Measurements from ENCODE around the gene TMEM82. TPM values are rescaled to one million over a fixed set of nuclear protein-coding genes. Genes with fewer than 3 reads are reported as not detected.

The TMEM82 gene
- total RNA-seq, 4 donors from 2014 or later: 1.8 to 30.3 (median 19.2) TPM

GRCh38 chr1:15758953-15759661, 16.8 kb downstream of the TMEM82 start:
- peaks cover 6 to 84% (median 48%) of the 10 kb centered on the region in 4 donors for H3K4me1 ChIP-seq
- in situ Hi-C loops (cut with MboI; ENCODE audit: low pct_ligation_motif_present in 1 of 4, low pct_unique_long_range_greater_than_20kb in 1 of 4, low sequenced_read_pairs in 3 of 4) (no loop called here), intact Hi-C loops (cut with DNase I; ENCODE audit: low total_unique reads) (no loop called here)

GRCh38 chr1:15760520-15761211, 18.4 kb downstream of the TMEM82 start:
- Histone ChIP-seq H3K36me3 (no peaks in the 10 kb centered on the region), H3K4me3 (peak overlapping the region in 2 of 4 donors; percentile 5 to 9), H3K27me3 (peaks cover 20% of the 10 kb centered on the region), H3K27ac (peak overlapping the region; percentile 71 to 87 (median 85)), H3K9me3 (no peaks in the 10 kb centered on the region), H3K4me1 (peaks cover 13 to 92% (median 58%) of the 10 kb centered on the region in 4 donors)
- TF ChIP-seq POLR2A (IDR thresholded peaks at IDR 0.05): no peak
- peak in 2 of 3 donors; percentile 30 to 51 for TF ChIP-seq POLR2AphosphoS5 (IDR thresholded peaks at IDR 0.05)
- TF ChIP-seq CTCF (IDR thresholded peaks at IDR 0.05): no peak
- 62% methylated on average over 10 of the region's 12 CpGs; no CpG with 5 or more reads in 1 of the 2 donors for WGBS, 2 donors (ENCODE audit: low coverage in 1 of 2)
- peak; percentile 30 for DNase-seq
- intact Hi-C loops (cut with DNase I; ENCODE audit: low total_unique reads) (no loop called here), in situ Hi-C loops (cut with MboI; ENCODE audit: low pct_ligation_motif_present in 1 of 4, low pct_unique_long_range_greater_than_20kb in 1 of 4, low sequenced_read_pairs in 3 of 4) (no loop called here)

More at GRCh38 chr1:15758953-15759661, 16.8 kb downstream of the TMEM82 start:
- no peak for DNase-seq
- Histone ChIP-seq H3K27ac (peak overlapping the region; percentile 71 to 87 (median 85)), H3K4me3 (peak overlapping the region; percentile 32 to 84 (median 76)), H3K9me3 (no peaks in the 10 kb centered on the region), H3K36me3 (no peaks in the 10 kb centered on the region), H3K27me3 (peaks cover 20% of the 10 kb centered on the region)
- 9% methylated on average over 24 of the region's 58 CpGs; no CpG with 5 or more reads in 1 of the 2 donors for whole genome bisulfite sequencing, 2 donors (ENCODE audit: low coverage in 1 of 2)
- TF ChIP-seq POLR2A (IDR thresholded peaks at IDR 0.05) (no peak), CTCF (IDR thresholded peaks at IDR 0.05) (no peak), POLR2AphosphoS5 (IDR thresholded peaks at IDR 0.05) (no peak), EP300 (IDR thresholded peaks at IDR 0.05; ENCODE audit: low read depth) (no peak)

- TF ChIP-seq CTCF (IDR thresholded peaks at IDR 0.05) (no peak), EP300 (IDR thresholded peaks at IDR 0.05; ENCODE audit: low read depth) (no peak)
- Histone ChIP-seq H3K4me3 (no peak overlapping the region), H3K27ac (peak overlapping the region; percentile 71 to 87 (median 85)), H3K36me3 (no peaks in the 10 kb centered on the region), H3K4me1 (peaks cover 13 to 83% (median 50%) of the 10 kb centered on the region in 4 donors), H3K27me3 (peaks cover 20% of the 10 kb centered on the region), H3K9me3 (no peaks in the 10 kb centered on the region)
- DNase-seq: no peak
- WGBS, 2 donors (ENCODE audit: low coverage in 1 of 2): 49 to 60% methylated on average over 8 of the region's 8 CpGs
- in situ Hi-C loops (cut with MboI; ENCODE audit: low pct_ligation_motif_present in 1 of 4, low pct_unique_long_range_greater_than_20kb in 1 of 4, low sequenced_read_pairs in 3 of 4) (no loop called here), intact Hi-C loops (cut with DNase I; ENCODE audit: low total_unique reads) (no loop called here)
Measured at GRCh38 chr1:15761366-15762128, 19.2 kb downstream of the TMEM82 start.

- WGBS, 2 donors (ENCODE audit: low coverage in 1 of 2): 76 to 100% methylated on average over 3 to 10 of the region's 10 CpGs
- Histone ChIP-seq H3K27ac (peak overlapping the region in 3 of 4 donors; percentile 83 to 87 (median 83)), H3K36me3 (peaks cover 0 to 5% (median 2%) of the 10 kb centered on the region in 4 donors), H3K9me3 (no peaks in the 10 kb centered on the region), H3K4me3 (no peak overlapping the region), H3K27me3 (peaks cover 17% of the 10 kb centered on the region), H3K4me1 (peaks cover 13 to 73% (median 49%) of the 10 kb centered on the region in 4 donors)
- TF ChIP-seq CTCF (IDR thresholded peaks at IDR 0.05): no peak
- TF ChIP-seq EP300 (IDR thresholded peaks at IDR 0.05; ENCODE audit: low read depth): no peak
- no peak for TF ChIP-seq POLR2A (IDR thresholded peaks at IDR 0.05)
- TF ChIP-seq POLR2AphosphoS5 (IDR thresholded peaks at IDR 0.05): no peak
- in situ Hi-C loops (cut with MboI; ENCODE audit: low pct_ligation_motif_present in 1 of 4, low pct_unique_long_range_greater_than_20kb in 1 of 4, low sequenced_read_pairs in 3 of 4): no loop called here
- no peak for DNase-seq
- intact Hi-C loops (cut with DNase I; ENCODE audit: low total_unique reads): no loop called here
Measured at GRCh38 chr1:15762546-15762945, 20.2 kb downstream of the TMEM82 start.

All from transverse colon (tissue), 4 donors.